Suprapubic skin (tissue), 4 donors: Measurements from ENCODE around the gene KIAA1328. TPM values are rescaled to one million over a fixed set of nuclear protein-coding genes. Genes with fewer than 3 reads are reported as not detected.

ENCODE experiments used
- DNase-seq, 2 donors: peaks; one replicate each; pipeline ENCODE4 v3.0.0-alpha.2; 2019; ENCODE audit warnings: low spot score in 2 of 2
- H3K27ac ChIP-seq: fragments of 200-600 bp; sonication (generic); one replicate; pipeline ENCODE4 v1.5.1; 2019
- H3K27me3 ChIP-seq: fragments of 200-600 bp; sonication (generic); one replicate; pipeline ENCODE4 v1.5.1; 2019
- H3K36me3 ChIP-seq: fragments of 200-600 bp; sonication (generic); one replicate; pipeline ENCODE4 v1.5.1; 2019
- H3K4me1 ChIP-seq: fragments of 200-600 bp; sonication (generic); one replicate; pipeline ENCODE4 v1.5.1; 2019
- H3K4me3 ChIP-seq: fragments of 200-600 bp; sonication (generic); one replicate; pipeline ENCODE4 v1.5.1; 2019; ENCODE audit warnings: mild to moderate bottlenecking
- H3K9me3 ChIP-seq: fragments of 200-600 bp; sonication (generic); one replicate; pipeline ENCODE4 v1.5.1; 2019
- CTCF ChIP-seq, 2 donors: fragments of 200-600 bp in 1 of 2; fragments of 450-650 bp in 1 of 2; sonication (generic) in 1 of 2; IDR thresholded peaks; one replicate each; pipeline ENCODE4 v1.5.1; 2016 to 2019; ENCODE audit warnings: antibody characterized with exemption in 2 of 2, mild to moderate bottlenecking in 1 of 2, moderate library complexity in 1 of 2
- EP300 ChIP-seq: sonication (generic); formaldehyde crosslinking; IDR thresholded peaks from one replicate; pipeline ENCODE4 v1.6.1; 2017; ENCODE audit warnings: antibody characterized with exemption
- POLR2A ChIP-seq, 2 donors: fragments of 450-650 bp; IDR thresholded peaks; one replicate each; pipeline ENCODE4 v1.6.1; 2017; ENCODE audit warnings: antibody characterized with exemption in 2 of 2, mild to moderate bottlenecking in 2 of 2, moderate library complexity in 2 of 2
- POLR2AphosphoS5 ChIP-seq, 3 donors: sonication (generic); formaldehyde crosslinking; IDR thresholded peaks; one replicate each; pipeline ENCODE4 v1.6.1; 2017; ENCODE audit warnings: antibody characterized with exemption in 3 of 3
- WGBS: methylation state at CpG from one replicate; pipeline ENCODE4 v1.1.5; 2018; 5-methylcytosine and 5-hydroxymethylcytosine counted together
- total RNA-seq, 4 donors: library from RNA; depleted of rRNA; stranded (reverse); fragments of >200 nt; gene quantifications; one replicate each; pipeline ENCODE4 v1.1.0, GENCODE V29; 2016

KIAA1328 gene
- total RNA-seq, 4 donors from 2014 or later: 14.5 to 55.7 (median 21.6) TPM

- H3K27ac ChIP-seq: no peak overlapping the region
Measured at GRCh38 chr18:36792634-36793283, 36.2 kb upstream of the KIAA1328 start.

GRCh38 chr18:36798738-36799473, 30.0 kb upstream of the KIAA1328 start:
- peaks cover 85% of the 10 kb centered on the region for H3K36me3 ChIP-seq

More at GRCh38 chr18:36792634-36793283, 36.2 kb upstream of the KIAA1328 start:
- H3K9me3 ChIP-seq: no peaks in the 10 kb centered on the region
- no peaks in the 10 kb centered on the region for H3K27me3 ChIP-seq
- TF ChIP-seq CTCF (IDR thresholded peaks at IDR 0.05) (no peak), POLR2A (IDR thresholded peaks at IDR 0.05) (no peak), POLR2AphosphoS5 (IDR thresholded peaks at IDR 0.05) (no peak), EP300 (no peak)
- H3K36me3 ChIP-seq: peaks cover 71% of the 10 kb centered on the region
- no peak for DNase-seq
- WGBS: 97% methylated on average over 4 of the region's 4 CpGs
- H3K4me3 ChIP-seq: no peak overlapping the region
- H3K4me1 ChIP-seq: no peaks in the 10 kb centered on the region

DNA sequence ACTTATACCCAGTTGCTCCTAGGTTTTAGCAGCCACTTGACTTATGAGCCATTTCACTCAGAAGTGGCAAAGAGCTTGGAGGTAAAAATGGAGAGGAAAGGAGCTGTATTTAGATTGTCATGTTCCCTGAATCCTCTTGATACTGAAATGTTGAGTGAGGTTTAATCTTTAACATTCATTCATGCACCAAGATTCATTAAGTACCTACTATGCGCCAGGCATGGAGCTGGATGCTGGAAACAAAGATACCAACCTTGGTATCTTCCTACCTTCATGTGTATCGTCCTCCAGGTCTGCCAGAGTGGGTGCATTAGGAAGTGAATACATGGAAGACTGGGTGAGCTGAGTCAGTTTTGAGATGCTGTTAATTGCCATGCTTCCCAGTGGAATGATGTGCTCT, 23.8 kb upstream of the KIAA1328 start:
- 100% methylated on average over 2 of the region's 2 CpGs for WGBS
- H3K36me3 ChIP-seq: peaks cover 62% of the 10 kb centered on the region
- H3K27ac ChIP-seq: no peak overlapping the region
- H3K4me3 ChIP-seq: no peak overlapping the region
- DNase-seq: no peak
- H3K4me1 ChIP-seq: peaks cover 4% of the 10 kb centered on the region
- no peak for TF ChIP-seq CTCF (IDR thresholded peaks at IDR 0.05)
- no peak for TF ChIP-seq POLR2A (IDR thresholded peaks at IDR 0.05)
- TF ChIP-seq EP300: no peak
- TF ChIP-seq POLR2AphosphoS5 (IDR thresholded peaks at IDR 0.05): no peak
- no peaks in the 10 kb centered on the region for H3K27me3 ChIP-seq
- H3K9me3 ChIP-seq: no peaks in the 10 kb centered on the region

More at GRCh38 chr18:36798738-36799473, 30.0 kb upstream of the KIAA1328 start:
- H3K4me1 ChIP-seq: no peaks in the 10 kb centered on the region
- no peaks in the 10 kb centered on the region for H3K9me3 ChIP-seq
- H3K27me3 ChIP-seq: no peaks in the 10 kb centered on the region
- H3K27ac ChIP-seq: no peak overlapping the region
- H3K4me3 ChIP-seq: no peak overlapping the region
- no peak for TF ChIP-seq EP300
- TF ChIP-seq POLR2AphosphoS5 (IDR thresholded peaks at IDR 0.05): no peak
- TF ChIP-seq CTCF (IDR thresholded peaks at IDR 0.05): no peak
- TF ChIP-seq POLR2A (IDR thresholded peaks at IDR 0.05): no peak
- WGBS: 95% methylated on average over 3 of the region's 3 CpGs
- DNase-seq: no peak

DNA sequence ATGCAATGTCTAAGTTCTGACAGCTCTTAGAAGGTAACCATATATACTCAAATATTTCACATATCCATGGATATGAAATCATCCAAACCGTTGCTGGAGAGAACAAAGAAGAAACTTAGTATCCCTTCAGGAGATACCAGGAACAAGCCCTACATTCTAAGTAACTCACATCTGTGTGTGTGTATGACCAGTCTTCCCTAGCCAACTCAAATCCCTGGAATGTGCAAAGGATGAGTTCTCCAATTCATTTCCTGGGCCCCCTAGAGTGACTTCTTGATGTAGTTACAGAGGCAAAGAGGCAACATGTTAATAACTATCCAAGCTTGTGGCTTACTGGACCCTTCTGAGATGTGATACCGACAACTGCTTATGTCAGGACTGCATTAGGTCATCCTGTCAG, 20.2 kb upstream of the KIAA1328 start:
- no peak overlapping the region for H3K4me3 ChIP-seq

DNA sequence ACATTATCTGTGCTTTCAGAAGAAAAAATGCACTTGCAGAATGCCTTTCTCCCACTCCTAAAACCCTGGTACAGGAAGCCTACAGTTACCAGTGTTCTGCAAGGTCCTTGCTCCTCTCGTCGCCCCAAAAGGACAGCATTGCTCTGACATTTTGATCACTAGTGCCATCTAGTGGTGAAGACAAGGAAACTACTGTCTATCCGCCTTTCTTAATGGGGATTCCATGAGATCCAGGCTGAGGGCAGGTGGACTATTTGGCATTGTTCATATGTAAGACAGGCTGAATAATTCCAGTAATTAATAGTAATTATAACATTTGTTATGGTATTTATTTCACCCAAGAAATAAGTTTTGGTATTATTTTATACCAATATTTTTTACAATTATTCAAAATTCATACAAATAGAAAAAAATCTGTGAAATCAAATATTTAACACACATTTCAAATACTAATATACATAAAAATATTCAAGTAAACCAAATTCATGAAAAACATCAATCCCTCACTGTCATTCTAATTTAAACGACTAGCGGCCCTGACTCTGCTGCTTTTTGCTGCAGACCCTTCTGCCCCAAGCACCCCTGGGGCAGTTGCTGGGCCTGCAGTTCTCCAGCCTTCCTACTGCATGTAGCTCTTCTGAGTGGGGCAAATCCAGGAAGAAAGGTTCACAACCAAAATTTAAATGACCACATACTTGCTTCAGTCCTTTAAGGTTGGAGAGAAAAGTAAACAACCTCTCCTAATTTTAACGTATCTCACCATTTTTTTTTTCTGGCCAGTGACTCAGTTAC, 19.1 kb upstream of the KIAA1328 start:
- Histone ChIP-seq H3K9me3 (no peaks in the 10 kb centered on the region), H3K36me3 (peaks cover 33% of the 10 kb centered on the region), H3K4me1 (peaks cover 4% of the 10 kb centered on the region), H3K27ac (no peak overlapping the region), H3K27me3 (no peaks in the 10 kb centered on the region), H3K4me3 (no peak overlapping the region)
- no peak for DNase-seq
- 44% methylated on average over 6 of the region's 6 CpGs for WGBS
- TF ChIP-seq CTCF (IDR thresholded peaks at IDR 0.05) (peak; percentile 55 to 71), EP300 (no peak), POLR2A (IDR thresholded peaks at IDR 0.05) (no peak), POLR2AphosphoS5 (IDR thresholded peaks at IDR 0.05) (no peak)

More for the DNA sequence above, 20.2 kb upstream of the KIAA1328 start:
- H3K27me3 ChIP-seq: no peaks in the 10 kb centered on the region
- no peak overlapping the region for H3K27ac ChIP-seq
- DNase-seq: no peak
- peaks cover 4% of the 10 kb centered on the region for H3K4me1 ChIP-seq
- no peaks in the 10 kb centered on the region for H3K9me3 ChIP-seq
- WGBS: 85% methylated on average over 2 of the region's 2 CpGs
- H3K36me3 ChIP-seq: peaks cover 43% of the 10 kb centered on the region
- no peak for TF ChIP-seq POLR2AphosphoS5 (IDR thresholded peaks at IDR 0.05)
